Stromal cell of bone marrow (primary cell): Measurements from ENCODE around the gene SYT7.
A peak's percentile ranks its signal among the peaks of the same experiment; 100 is the strongest.
"Not testable (repeated sequence)": the region's sequence is repeated elsewhere in the genome, so short reads cannot be mapped to it uniquely, and the experiment has no call there.

Source experiments
- DNase-seq: peaks from one replicate; pipeline ENCODE4 v3.0.0-alpha.2; 2012; ENCODE audit warnings: low read depth

Gene SYT7

GRCh38 chr11:61476371-61476770, 104.5 kb downstream of the SYT7 start:
- no peak for DNase-seq

DNA sequence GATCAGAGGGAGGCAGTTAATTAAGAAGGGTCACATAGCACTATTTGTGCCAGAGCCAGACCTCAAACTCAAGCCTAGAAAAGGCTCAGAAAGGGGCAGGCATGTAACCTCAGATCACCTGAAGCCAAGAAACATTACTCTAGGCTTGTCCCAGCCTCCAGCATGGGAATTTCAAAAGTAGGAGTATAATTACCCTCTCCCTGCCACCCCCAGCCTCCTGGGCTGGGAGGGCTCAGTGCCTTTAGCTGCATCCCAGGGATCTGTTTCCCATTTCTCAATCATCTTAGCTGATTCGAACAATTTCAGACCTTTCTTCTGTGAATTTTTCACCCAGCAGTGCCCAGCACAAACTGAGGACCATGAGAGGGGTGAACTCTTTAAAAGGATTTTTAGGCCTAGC, 105.4 kb downstream of the SYT7 start:
- no peak for DNase-seq

GRCh38 chr11:61474013-61474643, 106.7 kb downstream of the SYT7 start:
- no peak for DNase-seq

- DNase-seq: peak; percentile 63
Measured at GRCh38 chr11:61473370-61474012, 107.4 kb downstream of the SYT7 start.

GRCh38 chr11:61472868-61473267, 108.0 kb downstream of the SYT7 start:
- DNase-seq: peak; percentile 93

DNA sequence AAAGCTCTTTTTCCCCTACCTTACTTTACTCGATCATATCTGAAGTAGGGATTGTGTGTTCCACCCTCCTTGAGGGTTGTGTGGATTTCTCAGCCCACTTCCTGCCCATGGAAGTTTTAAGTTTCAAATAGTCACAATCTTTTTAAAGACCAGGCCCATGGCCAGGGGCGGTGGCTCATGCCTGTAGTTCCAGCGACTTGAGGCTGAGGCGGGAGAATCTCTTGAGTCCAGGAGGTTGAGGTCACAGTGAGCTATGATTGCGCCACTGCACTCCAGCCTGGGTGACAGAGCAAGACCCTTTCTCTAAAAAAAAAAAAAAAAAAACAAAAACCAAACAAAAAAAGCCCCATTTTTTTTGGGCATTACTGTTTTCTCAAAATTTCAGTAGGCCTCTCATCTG, 108.6 kb downstream of the SYT7 start:
- DNase-seq: peak; percentile 76

DNA sequence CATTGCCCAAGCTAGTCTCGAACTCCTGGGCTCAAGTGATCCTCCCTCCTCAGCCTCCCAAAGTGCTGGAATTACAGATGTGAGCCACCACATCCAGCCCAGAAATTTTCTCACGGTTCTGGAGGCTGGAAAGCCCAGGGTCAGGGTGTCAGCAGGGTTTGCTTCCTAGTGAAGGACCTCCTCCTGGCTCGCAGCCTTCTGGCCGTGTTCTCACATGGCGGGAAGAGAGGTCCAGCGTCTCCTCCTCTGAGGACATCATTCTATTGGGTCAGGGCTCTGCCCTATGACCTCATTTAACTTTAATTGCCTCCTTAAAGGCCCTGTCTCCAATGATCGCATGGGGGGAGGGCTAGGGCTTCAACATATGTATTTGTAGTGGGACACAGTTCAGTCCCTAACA, 112.9 kb downstream of the SYT7 start:
- no peak for DNase-seq

GRCh38 chr11:61467602-61468001, 113.3 kb downstream of the SYT7 start:
- not testable (repeated sequence) for DNase-seq
